CD14-positive monocyte (primary cell): ENCODE data around the gene USP47. TPM values are rescaled to one million over a fixed set of nuclear protein-coding genes. Genes with fewer than 3 reads are reported as not detected.

Source experiments
- DNase-seq, 3 donors: peaks; one replicate each; pipeline ENCODE4 v3.0.0-alpha.2; 2011 to 2022
- H2AFZ ChIP-seq: 2 replicates; pipeline ENCODE4 v1.6.0; 2012; ENCODE audit warnings: mild to moderate bottlenecking, low read depth, low read length, inconsistent platforms; ENCODE audit not compliant: insufficient read depth, poor library complexity, severe bottlenecking
- H3K27ac ChIP-seq, 2 donors: 1 replicate in 1 of 2; 2 replicates in 1 of 2; pipeline ENCODE4 v1.5.1; 2012 to 2013; ENCODE audit warnings: low read length in 2 of 2, control low read depth in 1 of 2, inconsistent platforms in 1 of 2, low read depth in 1 of 2, mild to moderate bottlenecking in 1 of 2
- H3K27me3 ChIP-seq, 2 donors: one replicate each; pipeline versions ENCODE4 v1.6.0 to v1.6.1; 2011 to 2013; ENCODE audit warnings: low read length in 2 of 2; ENCODE audit not compliant: control insufficient read depth in 2 of 2, insufficient read depth in 2 of 2
- H3K36me3 ChIP-seq, 2 donors: replicated peaks in 1 of 2; 1 replicate in 1 of 2; 2 replicates in 1 of 2; pipeline versions ENCODE4 v1.5.1 to v1.6.1; 2012 to 2013; ENCODE audit warnings: low read length in 2 of 2, control low read depth in 1 of 2, inconsistent platforms in 1 of 2, mild to moderate bottlenecking in 1 of 2; ENCODE audit not compliant: insufficient read depth in 2 of 2, control insufficient read depth in 1 of 2
- H3K4me1 ChIP-seq, 2 donors: 1 replicate in 1 of 2; 2 replicates in 1 of 2; pipeline versions ENCODE4 v1.5.1 to v1.6.1; 2012 to 2013; ENCODE audit warnings: low read length in 2 of 2, control low read depth in 1 of 2, inconsistent platforms in 1 of 2, mild to moderate bottlenecking in 1 of 2, moderate library complexity in 1 of 2; ENCODE audit not compliant: insufficient read depth in 2 of 2, control insufficient read depth in 1 of 2
- H3K4me2 ChIP-seq: replicated peaks from 2 replicates; pipeline ENCODE3; 2012; ENCODE audit warnings: low read length, moderate library complexity, mild to moderate bottlenecking; ENCODE audit not compliant: poor library complexity, severe bottlenecking; ENCODE audit errors: extremely low read depth
- H3K4me3 ChIP-seq, 3 experiments: fragments of 200-600 bp in 1 of 3; sonication (generic) in 1 of 3; replicated peaks in 1 of 3; 1 replicate in 2 of 3; 2 replicates in 1 of 3; pipeline ENCODE4 v1.5.1; 2011 to 2013; ENCODE audit warnings: low read length in 3 of 3, mild to moderate bottlenecking in 3 of 3, control low read depth in 2 of 3, low read depth in 2 of 3, inconsistent platforms in 1 of 3, moderate library complexity in 1 of 3
- H3K79me2 ChIP-seq: 2 replicates; pipeline ENCODE4 v1.6.0; 2012; ENCODE audit warnings: mild to moderate bottlenecking, control low read depth, inconsistent platforms, low read length, moderate library complexity; ENCODE audit not compliant: insufficient read depth
- H3K9ac ChIP-seq: 2 replicates; pipeline ENCODE4 v1.6.0; 2017; ENCODE audit warnings: low read length, mild to moderate bottlenecking; ENCODE audit not compliant: insufficient read depth, poor library complexity, severe bottlenecking
- H3K9me3 ChIP-seq, 2 donors: replicated peaks in 1 of 2; 1 replicate in 1 of 2; 2 replicates in 1 of 2; pipeline versions ENCODE4 v1.5.1 to v1.6.1; 2012 to 2013; ENCODE audit warnings: low read length in 2 of 2, control low read depth in 1 of 2; ENCODE audit not compliant: control insufficient read depth in 1 of 2, insufficient read depth in 1 of 2
- H4K20me1 ChIP-seq: 2 replicates; pipeline ENCODE4 v1.6.0; 2012; ENCODE audit warnings: mild to moderate bottlenecking, low read length, control low read depth, moderate library complexity; ENCODE audit not compliant: insufficient read depth
- H3K27ac Mint-ChIP-seq, 7 donors: one replicate each; pipeline ENCODE4 v1.8.0; 2020; ENCODE audit warnings: mild to moderate bottlenecking in 7 of 7, mixed read lengths in 7 of 7, moderate library complexity in 6 of 7, inconsistent platforms in 2 of 7
- H3K27me3 Mint-ChIP-seq, 3 donors: one replicate each; pipeline ENCODE4 v1.8.0; 2021 to 2022; ENCODE audit warnings: low read depth in 3 of 3, mild to moderate bottlenecking in 3 of 3, mixed read lengths in 3 of 3, moderate library complexity in 3 of 3, inconsistent platforms in 1 of 3
- H3K36me3 Mint-ChIP-seq, 2 donors: one replicate each; pipeline ENCODE4 v1.8.0; 2020; ENCODE audit warnings: mixed read lengths in 2 of 2, inconsistent platforms in 1 of 2, mild to moderate bottlenecking in 1 of 2
- H3K4me1 Mint-ChIP-seq: one replicate; pipeline ENCODE4 v1.8.0; 2020; ENCODE audit warnings: mild to moderate bottlenecking, mixed read lengths
- H3K4me3 Mint-ChIP-seq, 2 donors: one replicate each; pipeline ENCODE4 v1.8.0; 2020; ENCODE audit warnings: mild to moderate bottlenecking in 2 of 2, mixed read lengths in 2 of 2, moderate library complexity in 1 of 2
- H3K9me3 Mint-ChIP-seq, 7 donors: one replicate each; pipeline ENCODE4 v1.8.0; 2020 to 2022; ENCODE audit warnings: mixed read lengths in 7 of 7, mild to moderate bottlenecking in 6 of 7, moderate library complexity in 6 of 7, inconsistent platforms in 2 of 7
- WGBS: methylation state at CpG from one replicate; pipeline ENCODE4 v1.1.5; 2013; ENCODE audit warnings: missing lambda C conversion rate; ENCODE audit not compliant: insufficient coverage; 5-methylcytosine and 5-hydroxymethylcytosine counted together
- intact Hi-C, 2 donors: fragments of 100-400 bp; cut with micrococcal nuclease; formaldehyde crosslinking; loops; one replicate each; pipeline versions ENCODE4 v1.15.0 to v1.15.1; 2023
- polyA plus RNA-seq, 3 donors: library from polyadenylated mRNA; depleted of rRNA in 1 of 3; unstranded in 2 of 3; stranded (reverse) in 1 of 3; fragments of 300-500 nt in 2 of 3; fragments of >200 nt in 1 of 3; fragmentation: Illumina TruSeq in 2 of 3; gene quantifications; 1 replicate in 2 of 3; 2 replicates in 1 of 3; pipeline ENCODE4 v1.2.3, GENCODE V29; 2012 to 2021
- TF ChIP-seq, protein P1 (sequence below): fragments of 200-600 bp; IDR thresholded peaks from one replicate; pipeline ENCODE4 v1.8.0; 2022; ENCODE audit warnings: antibody characterized with exemption, mild to moderate bottlenecking

USP47 gene
- polyA plus RNA-seq, 3 donors = 8.1 to 17.5 (median 10.5) TPM

DNA sequence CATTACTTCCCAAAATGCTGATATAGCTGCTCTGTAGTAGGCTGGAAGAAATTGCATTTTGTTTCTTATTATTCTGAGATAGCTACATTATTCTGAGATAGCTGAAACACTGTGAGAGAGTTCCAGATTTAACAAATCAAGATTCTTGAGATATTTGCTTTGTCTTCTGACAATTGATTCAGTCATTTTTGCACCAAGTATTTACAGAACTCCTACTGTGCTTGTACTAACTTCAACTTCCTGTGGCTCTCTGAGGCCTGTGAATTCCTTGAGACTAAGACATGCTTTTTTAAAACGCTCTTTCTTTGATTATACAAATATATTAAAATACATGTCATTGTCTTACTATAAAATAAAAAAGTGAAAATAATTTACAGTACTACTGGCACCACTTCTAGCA, 52.7 kb downstream of the USP47 start:
- WGBS = no CpG with 5 or more reads among the region's 1 CpG
- no peaks in the 10 kb centered on the region for H3K4me1 ChIP-seq
- no peak overlapping the region for H3K27ac Mint-ChIP-seq

DNA sequence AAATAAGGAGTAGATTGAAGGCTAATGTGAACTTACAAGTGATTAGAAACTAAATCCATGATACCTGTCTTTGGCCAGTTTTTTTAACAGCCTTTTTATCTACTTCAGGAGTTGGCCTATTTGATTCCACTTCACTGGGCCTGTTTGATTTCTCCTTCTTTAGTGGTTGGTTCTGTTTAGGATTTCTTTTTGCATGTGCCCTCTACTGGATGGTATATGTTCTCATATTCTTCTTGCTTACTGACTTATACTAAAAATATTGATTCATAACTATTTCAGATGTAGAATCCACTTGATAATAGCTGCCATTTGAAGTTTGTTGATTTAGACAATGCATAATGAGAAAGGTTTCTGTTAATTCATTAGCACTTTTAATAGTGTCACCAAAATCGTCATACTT, 53.9 kb downstream of the USP47 start:
- Histone ChIP-seq H3K4me1 (no peaks in the 10 kb centered on the region), H3K27ac (no peak overlapping the region), H3K27me3 (no peaks in the 10 kb centered on the region), H3K36me3 (peaks cover 36 to 93% of the 10 kb centered on the region in 2 donors), H3K79me2 (peaks cover 3% of the 10 kb centered on the region), H3K9ac (no peak overlapping the region), H3K4me3 (no peak overlapping the region), H4K20me1 (no peaks in the 10 kb centered on the region), H2AFZ (no peak overlapping the region), H3K4me2 (no peak overlapping the region), H3K9me3 (no peaks in the 10 kb centered on the region)
- Mint-ChIP-seq H3K4me1 (no peaks in the 10 kb centered on the region), H3K9me3 (no peaks in the 10 kb centered on the region), H3K4me3 (no peak overlapping the region), H3K36me3 (peaks cover 45 to 72% of the 10 kb centered on the region in 2 donors), H3K27ac (peak overlapping the region in 1 of 7 donors; percentile 30), H3K27me3 (no peaks in the 10 kb centered on the region)
- no peak for DNase-seq
- TF ChIP-seq, protein P1, sequence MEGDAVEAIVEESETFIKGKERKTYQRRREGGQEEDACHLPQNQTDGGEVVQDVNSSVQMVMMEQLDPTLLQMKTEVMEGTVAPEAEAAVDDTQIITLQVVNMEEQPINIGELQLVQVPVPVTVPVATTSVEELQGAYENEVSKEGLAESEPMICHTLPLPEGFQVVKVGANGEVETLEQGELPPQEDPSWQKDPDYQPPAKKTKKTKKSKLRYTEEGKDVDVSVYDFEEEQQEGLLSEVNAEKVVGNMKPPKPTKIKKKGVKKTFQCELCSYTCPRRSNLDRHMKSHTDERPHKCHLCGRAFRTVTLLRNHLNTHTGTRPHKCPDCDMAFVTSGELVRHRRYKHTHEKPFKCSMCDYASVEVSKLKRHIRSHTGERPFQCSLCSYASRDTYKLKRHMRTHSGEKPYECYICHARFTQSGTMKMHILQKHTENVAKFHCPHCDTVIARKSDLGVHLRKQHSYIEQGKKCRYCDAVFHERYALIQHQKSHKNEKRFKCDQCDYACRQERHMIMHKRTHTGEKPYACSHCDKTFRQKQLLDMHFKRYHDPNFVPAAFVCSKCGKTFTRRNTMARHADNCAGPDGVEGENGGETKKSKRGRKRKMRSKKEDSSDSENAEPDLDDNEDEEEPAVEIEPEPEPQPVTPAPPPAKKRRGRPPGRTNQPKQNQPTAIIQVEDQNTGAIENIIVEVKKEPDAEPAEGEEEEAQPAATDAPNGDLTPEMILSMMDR = no peak
- intact Hi-C loops = no loop called here
- WGBS = no CpG with 5 or more reads among the region's 1 CpG

More for the DNA sequence above, 52.7 kb downstream of the USP47 start:
- Histone ChIP-seq H4K20me1 (no peaks in the 10 kb centered on the region), H3K4me3 (no peak overlapping the region), H2AFZ (no peak overlapping the region), H3K9ac (no peak overlapping the region), H3K36me3 (peaks cover 36 to 93% of the 10 kb centered on the region in 2 donors), H3K9me3 (no peaks in the 10 kb centered on the region), H3K4me2 (no peak overlapping the region), H3K79me2 (peaks cover 3% of the 10 kb centered on the region), H3K27ac (no peak overlapping the region), H3K27me3 (no peaks in the 10 kb centered on the region)
- TF ChIP-seq, protein P1 = no peak
- H3K36me3 Mint-ChIP-seq = peaks cover 43 to 70% of the 10 kb centered on the region in 2 donors
- no peak overlapping the region for H3K4me3 Mint-ChIP-seq
- H3K9me3 Mint-ChIP-seq = no peaks in the 10 kb centered on the region
- intact Hi-C loops = no loop called here
- no peaks in the 10 kb centered on the region for H3K4me1 Mint-ChIP-seq
- DNase-seq = no peak
- H3K27me3 Mint-ChIP-seq = no peaks in the 10 kb centered on the region
